ENCODE results near the gene CEACAM18. TPM values are rescaled to one million over a fixed set of nuclear protein-coding genes. Genes with fewer than 3 reads are reported as not detected.

CEACAM18 gene
- total and polyA plus RNA-seq, 2 of the 4 experiments (the other 2 are of a cell fraction), result not detected

DNA sequence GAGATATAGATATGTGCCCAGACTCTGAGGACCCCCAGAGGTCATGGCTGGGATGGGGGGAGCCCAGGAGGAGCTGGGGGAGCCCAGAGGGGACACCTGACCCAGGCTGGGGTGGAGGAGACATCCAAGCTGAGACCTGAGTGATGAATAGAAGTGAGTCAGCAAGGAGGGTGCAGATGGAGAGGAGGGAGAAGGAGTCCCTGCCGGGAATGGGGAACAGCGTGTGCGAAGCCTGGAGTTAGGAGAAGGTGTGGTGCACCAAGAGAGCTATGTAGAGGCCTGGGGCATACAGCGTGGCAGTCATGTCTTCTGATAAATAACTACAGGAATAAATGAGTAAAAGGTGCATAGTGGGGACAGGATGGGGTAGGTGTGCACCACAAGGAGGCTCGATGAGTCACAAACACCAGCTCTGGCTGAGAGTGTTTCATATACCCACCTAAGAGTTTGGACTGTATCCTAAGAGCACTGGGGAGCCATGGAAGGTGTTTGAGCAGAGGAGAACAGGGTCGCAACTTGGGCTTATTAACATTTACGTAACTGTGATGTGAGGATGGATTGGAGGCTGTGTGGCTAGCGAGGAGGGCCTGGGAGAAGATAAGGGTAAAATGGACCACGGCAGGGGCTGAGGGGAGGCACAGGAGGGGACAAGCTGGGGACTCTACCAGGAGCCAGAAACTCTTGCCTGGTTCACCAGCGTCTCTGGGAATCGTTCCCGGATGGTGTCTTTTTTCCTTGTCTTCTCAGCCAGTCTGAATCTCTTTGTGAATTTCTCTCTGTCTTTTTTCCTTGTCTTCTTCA is 1.4 kb downstream of the CEACAM18 start:
- ChIA-PET POLR2A (ENCODE audit: unreplicated experiment) (no interaction called here), CTCF (no interaction called here)
- no peaks in the 10 kb centered on the region for H3K36me3 ChIP-seq (ENCODE audit: control insufficient read depth, insufficient read depth, low read length)
- H3K9me3 ChIP-seq (ENCODE audit: control insufficient read depth, insufficient read depth, low read length), result peaks cover 15% of the 10 kb centered on the region; the same call in 1 of the 2 replicates
- dilution Hi-C loops (cut with HindIII; ENCODE audit: low sequenced_read_pairs, unreplicated experiment), result no loop called here
- H3K9ac ChIP-seq (ENCODE audit: low read depth, low read length), result no peak overlapping the region
- H3K56ac ChIP-seq (ENCODE audit: extremely low read depth, insufficient read depth, low read length), result no peak overlapping the region
- TF ChIP-seq CEBPB (IDR thresholded peaks at IDR 0.05; ENCODE audit: low read depth, low read length), result no peak
- TF ChIP-seq MXI1 (IDR thresholded peaks at IDR 0.05; ENCODE audit: borderline replicate concordance, low read depth, low read length), result no peak
- no peak for TF ChIP-seq SMC3 (IDR thresholded peaks at IDR 0.05; ENCODE audit: low read depth, low read length)
- TF ChIP-seq, protein P1, sequence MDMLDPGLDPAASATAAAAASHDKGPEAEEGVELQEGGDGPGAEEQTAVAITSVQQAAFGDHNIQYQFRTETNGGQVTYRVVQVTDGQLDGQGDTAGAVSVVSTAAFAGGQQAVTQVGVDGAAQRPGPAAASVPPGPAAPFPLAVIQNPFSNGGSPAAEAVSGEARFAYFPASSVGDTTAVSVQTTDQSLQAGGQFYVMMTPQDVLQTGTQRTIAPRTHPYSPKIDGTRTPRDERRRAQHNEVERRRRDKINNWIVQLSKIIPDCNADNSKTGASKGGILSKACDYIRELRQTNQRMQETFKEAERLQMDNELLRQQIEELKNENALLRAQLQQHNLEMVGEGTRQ (IDR thresholded peaks at IDR 0.05; ENCODE audit: low read depth, low read length), result no peak
- TF ChIP-seq BHLHE40 (IDR thresholded peaks at IDR 0.05; ENCODE audit: low read depth, low read length), result no peak
- no peak for TF ChIP-seq RCOR1 (IDR thresholded peaks at IDR 0.05; ENCODE audit: insufficient replicate concordance, low read length)
- TF ChIP-seq, protein P2, sequence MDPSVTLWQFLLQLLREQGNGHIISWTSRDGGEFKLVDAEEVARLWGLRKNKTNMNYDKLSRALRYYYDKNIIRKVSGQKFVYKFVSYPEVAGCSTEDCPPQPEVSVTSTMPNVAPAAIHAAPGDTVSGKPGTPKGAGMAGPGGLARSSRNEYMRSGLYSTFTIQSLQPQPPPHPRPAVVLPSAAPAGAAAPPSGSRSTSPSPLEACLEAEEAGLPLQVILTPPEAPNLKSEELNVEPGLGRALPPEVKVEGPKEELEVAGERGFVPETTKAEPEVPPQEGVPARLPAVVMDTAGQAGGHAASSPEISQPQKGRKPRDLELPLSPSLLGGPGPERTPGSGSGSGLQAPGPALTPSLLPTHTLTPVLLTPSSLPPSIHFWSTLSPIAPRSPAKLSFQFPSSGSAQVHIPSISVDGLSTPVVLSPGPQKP (IDR thresholded peaks at IDR 0.05; ENCODE audit: borderline replicate concordance, low read depth, low read length), result no peak
- TF ChIP-seq RFX5 (IDR thresholded peaks at IDR 0.05; ENCODE audit: low read depth, low read length), result no peak
- TF ChIP-seq NFE2L2 (IDR thresholded peaks at IDR 0.05; ENCODE audit: low read depth, low read length), result no peak
- no peak for TF ChIP-seq POLR2A (IDR thresholded peaks at IDR 0.05; ENCODE audit: low read depth, low read length)
- TF ChIP-seq CHD1 (IDR thresholded peaks at IDR 0.05; ENCODE audit: low read depth, low read length), result no peak
- TF ChIP-seq RAD21 (IDR thresholded peaks at IDR 0.05; ENCODE audit: low read length), result no peak
- TF ChIP-seq, protein P3, sequence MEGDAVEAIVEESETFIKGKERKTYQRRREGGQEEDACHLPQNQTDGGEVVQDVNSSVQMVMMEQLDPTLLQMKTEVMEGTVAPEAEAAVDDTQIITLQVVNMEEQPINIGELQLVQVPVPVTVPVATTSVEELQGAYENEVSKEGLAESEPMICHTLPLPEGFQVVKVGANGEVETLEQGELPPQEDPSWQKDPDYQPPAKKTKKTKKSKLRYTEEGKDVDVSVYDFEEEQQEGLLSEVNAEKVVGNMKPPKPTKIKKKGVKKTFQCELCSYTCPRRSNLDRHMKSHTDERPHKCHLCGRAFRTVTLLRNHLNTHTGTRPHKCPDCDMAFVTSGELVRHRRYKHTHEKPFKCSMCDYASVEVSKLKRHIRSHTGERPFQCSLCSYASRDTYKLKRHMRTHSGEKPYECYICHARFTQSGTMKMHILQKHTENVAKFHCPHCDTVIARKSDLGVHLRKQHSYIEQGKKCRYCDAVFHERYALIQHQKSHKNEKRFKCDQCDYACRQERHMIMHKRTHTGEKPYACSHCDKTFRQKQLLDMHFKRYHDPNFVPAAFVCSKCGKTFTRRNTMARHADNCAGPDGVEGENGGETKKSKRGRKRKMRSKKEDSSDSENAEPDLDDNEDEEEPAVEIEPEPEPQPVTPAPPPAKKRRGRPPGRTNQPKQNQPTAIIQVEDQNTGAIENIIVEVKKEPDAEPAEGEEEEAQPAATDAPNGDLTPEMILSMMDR (conservative IDR thresholded peaks at IDR 0.05; ENCODE audit: low read depth, low read length), result no peak
- no peaks in the 10 kb centered on the region for H3K27me3 ChIP-seq (ENCODE audit: control insufficient read depth, insufficient read depth, low read length)
- BruUV-seq (replicated peaks), result no TSS peak
- H3K4ac ChIP-seq (ENCODE audit: low read depth, low read length), result no peak overlapping the region
- no peak overlapping the region for H2BK20ac ChIP-seq (ENCODE audit: low read depth, low read length)
- 67% methylated on average over 11 of the region's 12 CpGs; no CpG with 5 or more reads in 1 of the 2 experiments for WGBS, 2 experiments (ENCODE audit: extremely low coverage in 2 of 2, insufficient read length in 1 of 2)
- no peak overlapping the region for H3K14ac ChIP-seq (replicated peaks; ENCODE audit: low read depth, low read length)
- intact Hi-C loops (cut with micrococcal nuclease), result no loop called here
- no peak overlapping the region for H4K8ac ChIP-seq (ENCODE audit: low read depth in 2 of 2, low read length in 2 of 2)
- H3K9me1 ChIP-seq (ENCODE audit: insufficient read depth, low read length), result no peaks in the 10 kb centered on the region
- no peak overlapping the region for H4K5ac ChIP-seq (ENCODE audit: low read depth, low read length)
- in situ Hi-C loops (cut with MboI; ENCODE audit: low sequenced_read_pairs), result no loop called here
- no peaks in the 10 kb centered on the region for H4K20me1 ChIP-seq (ENCODE audit: insufficient read depth, low read length)
- no peak overlapping the region for H3K23ac ChIP-seq (ENCODE audit: low read depth, low read length)
- DNase-seq (no peak), ATAC-seq (ENCODE audit: low read depth) (no peak)
- H2AFZ ChIP-seq (replicated peaks; ENCODE audit: low read length, poor library complexity), result no peak overlapping the region
- H2AK5ac ChIP-seq (ENCODE audit: low read depth, low read length), result no peak overlapping the region
- no peak overlapping the region for H2BK15ac ChIP-seq (ENCODE audit: low read depth, low read length)
- no peak overlapping the region for H3K4me3 ChIP-seq (ENCODE audit: insufficient read depth, low read depth, low read length)
- H2AK9ac ChIP-seq (replicated peaks; ENCODE audit: low read depth, low read length, poor library complexity), result no peak overlapping the region
- no peak overlapping the region for H3K18ac ChIP-seq (ENCODE audit: low read depth, low read length)
- no peak overlapping the region for H3K27ac ChIP-seq (ENCODE audit: insufficient read depth, low read length)
- H2BK5ac ChIP-seq (ENCODE audit: low read depth, low read length, poor library complexity, severe bottlenecking), result no peak overlapping the region
- no peaks in the 10 kb centered on the region for H3K79me1 ChIP-seq (ENCODE audit: low read depth in 1 of 2, low read length in 2 of 2)
- no peak overlapping the region for H2BK120ac ChIP-seq (ENCODE audit: low read depth, low read length)
- H4K91ac ChIP-seq (ENCODE audit: insufficient read depth, low read depth, low read length), result no peak overlapping the region
- H3K4me1 ChIP-seq (ENCODE audit: control insufficient read depth, insufficient read depth, low read length), result no peaks in the 10 kb centered on the region
- no peak overlapping the region for H3K4me2 ChIP-seq (ENCODE audit: low read depth, low read length)

Measured in IMR-90 (cell line).